Mesendoderm (in vitro differentiated cells): Measurements from ENCODE around the gene POU2AF3.

ENCODE experiments used
- DNase-seq: peaks from one replicate; pipeline ENCODE4 v3.0.0; 2013
- H2AK5ac ChIP-seq: 2 replicates; pipeline ENCODE4 v1.6.1; 2013; ENCODE audit warnings: low read length, inconsistent platforms
- H2BK120ac ChIP-seq: 2 replicates; pipeline ENCODE4 v1.6.1; 2013; ENCODE audit warnings: low read depth, mild to moderate bottlenecking, low read length, moderate library complexity, mixed read lengths
- H2BK15ac ChIP-seq: replicated peaks from 2 replicates; pipeline ENCODE4 v1.6.1; 2013; ENCODE audit warnings: low read depth, mild to moderate bottlenecking, moderate library complexity
- H2BK5ac ChIP-seq: 2 replicates; pipeline ENCODE4 v1.6.1; 2013; ENCODE audit warnings: low read length, inconsistent platforms
- H3K18ac ChIP-seq: 2 replicates; pipeline ENCODE4 v1.6.1; 2013; ENCODE audit warnings: mild to moderate bottlenecking, low read length, mixed read lengths
- H3K23ac ChIP-seq: one replicate; pipeline ENCODE4 v1.6.1; 2013; ENCODE audit warnings: low read length
- H3K27ac ChIP-seq: 2 replicates; pipeline ENCODE4 v1.5.1; 2013; ENCODE audit warnings: low read depth, mild to moderate bottlenecking, inconsistent platforms, low read length, moderate library complexity
- H3K27me3 ChIP-seq: 2 replicates; pipeline ENCODE4 v1.6.1; 2013; ENCODE audit warnings: low read length, control low read depth, mild to moderate bottlenecking, inconsistent platforms; ENCODE audit not compliant: insufficient read depth, poor library complexity
- H3K36me3 ChIP-seq: 2 replicates; pipeline ENCODE4 v1.6.1; 2013; ENCODE audit warnings: low read length, inconsistent platforms; ENCODE audit not compliant: control insufficient read depth, insufficient read depth
- H3K4ac ChIP-seq: one replicate; pipeline ENCODE4 v1.6.1; 2013; ENCODE audit warnings: low read depth, mild to moderate bottlenecking, low read length, moderate library complexity
- H3K4me1 ChIP-seq: 2 replicates; pipeline ENCODE4 v1.6.1; 2013; ENCODE audit warnings: low read depth, low read length, inconsistent platforms; ENCODE audit not compliant: control insufficient read depth
- H3K4me2 ChIP-seq: 2 replicates; pipeline ENCODE4 v1.6.1; 2013; ENCODE audit warnings: low read length
- H3K4me3 ChIP-seq: 2 replicates; pipeline ENCODE4 v1.5.1; 2013; ENCODE audit warnings: mild to moderate bottlenecking, low read length
- H3K56ac ChIP-seq: one replicate; pipeline ENCODE4 v1.6.1; 2013; ENCODE audit warnings: low read length
- H3K79me1 ChIP-seq: 2 replicates; pipeline ENCODE4 v1.6.1; 2013; ENCODE audit warnings: low read length, inconsistent platforms
- H3K79me2 ChIP-seq: 2 replicates; pipeline ENCODE4 v1.6.1; 2013; ENCODE audit warnings: mild to moderate bottlenecking, low read length; ENCODE audit not compliant: control insufficient read depth, insufficient read depth
- H3K9ac ChIP-seq: 2 replicates; pipeline ENCODE4 v1.6.1; 2013; ENCODE audit warnings: low read length, inconsistent platforms
- H4K5ac ChIP-seq: one replicate; pipeline ENCODE4 v1.6.1; 2013; ENCODE audit warnings: low read length
- H4K8ac ChIP-seq: one replicate; pipeline ENCODE4 v1.6.1; 2013; ENCODE audit warnings: low read depth, mild to moderate bottlenecking, control low read depth, low read length, moderate library complexity
- WGBS: extraction: QIAGEN DNeasy Blood & Tissue Kit; methylation state at CpG from one replicate; pipeline ENCODE4 v1.1.7; 2013; ENCODE audit warnings: low lambda C conversion rate, missing lambda C conversion rate; ENCODE audit not compliant: insufficient coverage; ENCODE audit errors: extremely low coverage; 5-methylcytosine and 5-hydroxymethylcytosine counted together

POU2AF3 gene

DNA sequence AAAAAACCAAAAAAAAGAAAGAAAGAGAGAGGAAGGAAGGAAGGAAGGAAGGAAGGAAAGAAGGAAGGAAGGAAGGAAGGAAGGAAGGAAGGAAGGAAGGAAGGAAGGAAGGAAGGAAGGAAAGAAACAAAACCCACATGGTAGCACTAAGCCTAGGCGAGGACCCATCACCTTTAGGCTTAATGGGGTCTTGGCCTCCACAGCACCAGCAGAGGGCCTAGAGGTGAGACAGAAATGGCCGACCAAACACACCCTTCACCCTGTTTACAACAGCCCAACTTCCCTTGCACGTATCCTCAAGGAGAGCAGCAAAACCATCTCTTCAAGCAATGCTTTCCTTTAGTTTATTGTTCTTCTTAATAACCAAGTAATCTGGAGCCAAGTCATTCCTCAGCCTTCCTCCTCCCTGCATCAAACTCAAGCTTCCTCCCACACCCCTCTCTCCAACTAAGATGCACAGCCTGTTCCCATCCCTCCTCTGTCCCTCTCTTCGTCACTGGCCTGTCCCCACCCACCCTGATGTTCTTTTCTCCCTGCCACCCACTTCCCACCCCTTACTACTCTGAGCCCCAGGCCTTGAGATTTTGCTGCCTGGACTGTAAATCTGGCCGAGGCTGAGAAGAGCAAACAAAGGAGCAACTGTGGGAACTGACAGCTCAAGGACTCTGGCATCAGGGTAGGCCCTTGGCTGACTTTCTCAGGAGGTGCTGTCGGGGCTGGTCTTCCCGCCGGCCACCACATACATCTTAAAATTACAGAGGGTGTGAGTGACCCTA, 54.8 kb downstream of the POU2AF3 start:
- Histone ChIP-seq H2AK5ac (no peak overlapping the region), H3K18ac (no peak overlapping the region), H3K23ac (no peak overlapping the region), H4K8ac (no peak overlapping the region), H3K4me3 (no peak overlapping the region), H3K4ac (no peak overlapping the region), H3K27me3 (no peaks in the 10 kb centered on the region), H3K79me1 (no peaks in the 10 kb centered on the region), H3K9ac (no peak overlapping the region), H3K27ac (no peak overlapping the region), H4K5ac (no peak overlapping the region), H3K56ac (no peak overlapping the region), H3K4me1 (no peaks in the 10 kb centered on the region), H2BK15ac (no peak overlapping the region), H3K36me3 (no peaks in the 10 kb centered on the region), H3K4me2 (no peak overlapping the region), H2BK5ac (no peak overlapping the region), H3K79me2 (no peaks in the 10 kb centered on the region), H2BK120ac (no peak overlapping the region)
- WGBS = no CpG with 5 or more reads among the region's 8 CpGs
- no peak for DNase-seq

- H2AK5ac ChIP-seq = no peak overlapping the region
- WGBS = 92% methylated on average over 1 of the region's 16 CpGs
- H3K36me3 ChIP-seq = no peaks in the 10 kb centered on the region
- H3K56ac ChIP-seq = no peak overlapping the region
- H3K27ac ChIP-seq = no peak overlapping the region
- no peaks in the 10 kb centered on the region for H3K4me1 ChIP-seq
- no peak for DNase-seq
- H3K4me3 ChIP-seq = no peak overlapping the region
- H3K4me2 ChIP-seq = no peak overlapping the region
- no peak overlapping the region for H3K4ac ChIP-seq
- no peak overlapping the region for H3K9ac ChIP-seq
- no peak overlapping the region for H2BK15ac ChIP-seq
- no peak overlapping the region for H2BK5ac ChIP-seq
- no peak overlapping the region for H2BK120ac ChIP-seq
- no peak overlapping the region for H3K18ac ChIP-seq
- H3K79me1 ChIP-seq = no peaks in the 10 kb centered on the region
- H3K27me3 ChIP-seq = no peaks in the 10 kb centered on the region
- no peaks in the 10 kb centered on the region for H3K79me2 ChIP-seq
- H4K8ac ChIP-seq = no peak overlapping the region
- no peak overlapping the region for H4K5ac ChIP-seq
- no peak overlapping the region for H3K23ac ChIP-seq
These were observed 55.6 kb downstream of the POU2AF3 start for GRCh38 chr11:111353776-111354600.

DNA sequence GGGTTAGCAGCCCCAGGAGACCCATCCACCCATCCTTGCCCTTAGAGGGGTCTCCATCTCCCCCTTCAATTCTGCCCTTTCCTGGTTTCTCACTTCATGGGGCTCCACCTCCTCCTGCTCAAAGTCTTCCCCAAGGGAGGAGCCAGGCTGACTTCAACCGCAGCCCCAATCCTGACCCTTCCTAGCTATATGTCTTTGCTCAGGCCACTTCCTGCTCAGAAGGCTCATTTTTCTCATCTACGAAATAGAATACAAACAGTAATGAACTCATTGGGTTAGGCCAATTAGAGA, 56.2 kb downstream of the POU2AF3 start:
- H3K4ac ChIP-seq = no peak overlapping the region
- H2BK15ac ChIP-seq = no peak overlapping the region
- no peak for DNase-seq
- no peak overlapping the region for H3K27ac ChIP-seq
- H3K27me3 ChIP-seq = no peaks in the 10 kb centered on the region
- H4K5ac ChIP-seq = no peak overlapping the region
- H3K4me3 ChIP-seq = no peak overlapping the region
- H3K9ac ChIP-seq = no peak overlapping the region
- no peak overlapping the region for H3K56ac ChIP-seq
- H3K36me3 ChIP-seq = no peaks in the 10 kb centered on the region
- no peaks in the 10 kb centered on the region for H3K4me1 ChIP-seq
- no peak overlapping the region for H3K18ac ChIP-seq
- H2BK5ac ChIP-seq = no peak overlapping the region
- H3K23ac ChIP-seq = no peak overlapping the region
- H3K79me1 ChIP-seq = no peaks in the 10 kb centered on the region
- no peaks in the 10 kb centered on the region for H3K79me2 ChIP-seq
- H2AK5ac ChIP-seq = no peak overlapping the region
- H2BK120ac ChIP-seq = no peak overlapping the region
- no peak overlapping the region for H4K8ac ChIP-seq
- no peak overlapping the region for H3K4me2 ChIP-seq
- no CpG with 5 or more reads among the region's 2 CpGs for WGBS

- no peaks in the 10 kb centered on the region for H3K4me1 ChIP-seq
- H2BK15ac ChIP-seq = no peak overlapping the region
- no peak for DNase-seq
- no peak overlapping the region for H3K4me2 ChIP-seq
- no peak overlapping the region for H2BK120ac ChIP-seq
- no peak overlapping the region for H3K4me3 ChIP-seq
- H3K36me3 ChIP-seq = no peaks in the 10 kb centered on the region
- H3K27me3 ChIP-seq = no peaks in the 10 kb centered on the region
- H2BK5ac ChIP-seq = no peak overlapping the region
- no peak overlapping the region for H3K4ac ChIP-seq
- H3K9ac ChIP-seq = no peak overlapping the region
- no peak overlapping the region for H3K27ac ChIP-seq
- no peak overlapping the region for H2AK5ac ChIP-seq
- H4K8ac ChIP-seq = no peak overlapping the region
- H3K23ac ChIP-seq = no peak overlapping the region
- no CpG with 5 or more reads among the region's 5 CpGs for WGBS
- H3K56ac ChIP-seq = no peak overlapping the region
- no peaks in the 10 kb centered on the region for H3K79me1 ChIP-seq
- no peak overlapping the region for H4K5ac ChIP-seq
- no peaks in the 10 kb centered on the region for H3K79me2 ChIP-seq
- no peak overlapping the region for H3K18ac ChIP-seq
These were observed 56.8 kb downstream of the POU2AF3 start for GRCh38 chr11:111355101-111355500.

- no peak overlapping the region for H3K4me2 ChIP-seq
- no peaks in the 10 kb centered on the region for H3K36me3 ChIP-seq
- H3K4me1 ChIP-seq = no peaks in the 10 kb centered on the region
- H2BK5ac ChIP-seq = no peak overlapping the region
- H3K9ac ChIP-seq = no peak overlapping the region
- H4K8ac ChIP-seq = no peak overlapping the region
- no peak overlapping the region for H2AK5ac ChIP-seq
- H2BK120ac ChIP-seq = no peak overlapping the region
- H3K23ac ChIP-seq = no peak overlapping the region
- H3K4me3 ChIP-seq = no peak overlapping the region
- no peak overlapping the region for H4K5ac ChIP-seq
- H3K27me3 ChIP-seq = no peaks in the 10 kb centered on the region
- no peaks in the 10 kb centered on the region for H3K79me1 ChIP-seq
- no peak overlapping the region for H3K56ac ChIP-seq
- H3K27ac ChIP-seq = no peak overlapping the region
- H3K18ac ChIP-seq = no peak overlapping the region
- DNase-seq = no peak
- H3K4ac ChIP-seq = no peak overlapping the region
- WGBS = no CpG with 5 or more reads among the region's 5 CpGs
- no peak overlapping the region for H2BK15ac ChIP-seq
- H3K79me2 ChIP-seq = no peaks in the 10 kb centered on the region
These were observed 57.8 kb downstream of the POU2AF3 start for GRCh38 chr11:111355956-111356659.
